Adipocyte (in vitro differentiated cells): Measurements from ENCODE around the gene SHC2.

Experiments used
- DNase-seq: peaks from one replicate; pipeline ENCODE4 v3.0.0-alpha.2; 2015; ENCODE audit warnings: low read depth
- H3K27me3 ChIP-seq: replicated peaks from 2 replicates; pipeline ENCODE4 v1.7.0; 2013; ENCODE audit warnings: mild to moderate bottlenecking, low read length, moderate library complexity; ENCODE audit not compliant: control insufficient read depth, insufficient read depth
- H3K36me3 ChIP-seq: 2 replicates; pipeline ENCODE4 v1.7.0; 2013; ENCODE audit warnings: low read length, mild to moderate bottlenecking, moderate library complexity; ENCODE audit not compliant: control insufficient read depth, insufficient read depth, severe bottlenecking
- H3K4me1 ChIP-seq: 2 replicates; pipeline ENCODE4 v1.7.0; 2013; ENCODE audit warnings: mild to moderate bottlenecking, low read length, moderate library complexity; ENCODE audit not compliant: control insufficient read depth, insufficient read depth
- H3K4me3 ChIP-seq: 2 replicates; pipeline ENCODE4 v1.7.0; 2013; ENCODE audit warnings: mild to moderate bottlenecking, low read length, moderate library complexity
- H3K9ac ChIP-seq: 2 replicates; pipeline ENCODE4 v1.7.0; 2013; ENCODE audit warnings: mild to moderate bottlenecking, low read length, moderate library complexity
- H3K9me3 ChIP-seq: 2 replicates; pipeline ENCODE4 v1.7.0; 2013; ENCODE audit warnings: mild to moderate bottlenecking, low read length, moderate library complexity; ENCODE audit not compliant: control insufficient read depth

SHC2 gene

GRCh38 chr19:478236-478903, 17.5 kb upstream of the SHC2 start:
- no peak overlapping the region for H3K9ac ChIP-seq
- no peak overlapping the region for H3K4me3 ChIP-seq

DNA sequence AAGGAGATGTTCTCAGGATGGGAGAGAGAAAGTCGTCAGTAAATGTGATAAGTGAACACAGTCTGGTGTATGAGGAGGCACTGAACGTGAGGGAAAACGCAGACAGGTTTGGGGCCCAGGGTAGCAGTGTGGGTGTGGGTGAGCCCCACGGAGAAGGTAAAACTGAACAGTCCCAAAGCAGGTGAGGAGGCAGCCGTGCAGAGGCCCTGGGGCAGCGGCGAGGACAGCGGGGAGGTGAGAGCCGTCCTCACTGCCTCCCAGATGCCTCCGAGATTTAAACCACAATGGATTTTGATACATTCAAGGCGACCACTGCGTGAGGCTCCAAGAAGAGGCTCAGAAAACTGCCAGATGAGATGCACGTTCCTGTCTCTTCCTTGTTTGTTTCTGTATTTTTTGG, 14.5 kb upstream of the SHC2 start:
- Histone ChIP-seq H3K9ac (no peak overlapping the region), H3K4me1 (no peaks in the 10 kb centered on the region), H3K27me3 (peaks cover 23% of the 10 kb centered on the region), H3K36me3 (no peaks in the 10 kb centered on the region), H3K9me3 (no peaks in the 10 kb centered on the region), H3K4me3 (no peak overlapping the region)
- no peak for DNase-seq

More at GRCh38 chr19:478236-478903, 17.5 kb upstream of the SHC2 start:
- no peak for DNase-seq
- Histone ChIP-seq H3K9me3 (no peaks in the 10 kb centered on the region), H3K4me1 (no peaks in the 10 kb centered on the region), H3K36me3 (no peaks in the 10 kb centered on the region), H3K27me3 (peaks cover 23% of the 10 kb centered on the region)

DNA sequence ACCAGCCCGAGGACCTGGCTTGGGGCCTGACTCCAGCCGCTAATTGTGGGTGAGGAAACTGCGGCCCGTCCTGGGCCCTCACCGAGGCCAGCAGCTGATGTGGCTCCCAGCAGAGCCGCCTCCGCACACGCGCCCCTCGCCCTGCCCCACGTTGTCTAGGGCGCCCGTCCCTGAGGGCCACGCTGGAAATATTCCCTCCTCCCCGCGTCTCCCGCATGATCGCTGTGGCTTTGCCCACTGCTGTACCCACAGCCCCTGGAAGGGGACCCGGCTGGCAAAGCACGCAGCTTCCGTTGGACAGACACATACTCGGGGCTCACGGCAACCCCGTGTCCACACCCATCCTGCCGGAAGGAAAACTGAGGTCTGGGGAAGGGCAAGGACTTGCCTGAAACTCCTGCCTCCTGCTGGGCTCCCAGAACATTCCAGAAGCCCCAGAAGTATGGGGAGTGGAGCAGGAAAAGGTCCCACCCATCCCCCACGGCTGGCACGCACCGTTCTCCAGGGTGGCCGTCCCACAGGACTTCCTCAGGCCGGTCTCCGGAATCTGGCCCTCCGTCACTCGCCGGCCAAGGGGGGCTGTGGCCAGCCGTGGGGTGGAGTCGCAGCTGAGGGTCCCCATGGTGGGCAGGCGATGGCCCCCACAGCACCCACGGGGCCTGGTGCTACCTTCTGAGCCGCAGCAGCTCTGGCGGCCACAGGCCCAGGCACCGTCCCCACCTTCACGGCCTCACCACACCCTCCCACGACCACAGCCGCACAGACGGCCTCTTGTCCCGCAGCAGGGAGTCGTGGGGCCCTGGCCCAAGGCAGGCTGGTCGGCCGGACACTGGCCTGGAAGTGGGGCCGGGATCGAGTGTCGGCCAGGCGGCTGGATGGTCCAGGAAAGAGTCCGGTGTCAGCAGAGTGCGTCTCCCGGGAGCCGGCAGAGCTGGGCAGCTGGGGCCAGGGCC, 13.6 kb upstream of the SHC2 start:
- H3K27me3 ChIP-seq, result peaks cover 23% of the 10 kb centered on the region
- H3K4me1 ChIP-seq, result no peaks in the 10 kb centered on the region
- no peak overlapping the region for H3K4me3 ChIP-seq
- DNase-seq, result no peak
- no peaks in the 10 kb centered on the region for H3K9me3 ChIP-seq
- no peaks in the 10 kb centered on the region for H3K36me3 ChIP-seq
- H3K9ac ChIP-seq, result no peak overlapping the region

DNA sequence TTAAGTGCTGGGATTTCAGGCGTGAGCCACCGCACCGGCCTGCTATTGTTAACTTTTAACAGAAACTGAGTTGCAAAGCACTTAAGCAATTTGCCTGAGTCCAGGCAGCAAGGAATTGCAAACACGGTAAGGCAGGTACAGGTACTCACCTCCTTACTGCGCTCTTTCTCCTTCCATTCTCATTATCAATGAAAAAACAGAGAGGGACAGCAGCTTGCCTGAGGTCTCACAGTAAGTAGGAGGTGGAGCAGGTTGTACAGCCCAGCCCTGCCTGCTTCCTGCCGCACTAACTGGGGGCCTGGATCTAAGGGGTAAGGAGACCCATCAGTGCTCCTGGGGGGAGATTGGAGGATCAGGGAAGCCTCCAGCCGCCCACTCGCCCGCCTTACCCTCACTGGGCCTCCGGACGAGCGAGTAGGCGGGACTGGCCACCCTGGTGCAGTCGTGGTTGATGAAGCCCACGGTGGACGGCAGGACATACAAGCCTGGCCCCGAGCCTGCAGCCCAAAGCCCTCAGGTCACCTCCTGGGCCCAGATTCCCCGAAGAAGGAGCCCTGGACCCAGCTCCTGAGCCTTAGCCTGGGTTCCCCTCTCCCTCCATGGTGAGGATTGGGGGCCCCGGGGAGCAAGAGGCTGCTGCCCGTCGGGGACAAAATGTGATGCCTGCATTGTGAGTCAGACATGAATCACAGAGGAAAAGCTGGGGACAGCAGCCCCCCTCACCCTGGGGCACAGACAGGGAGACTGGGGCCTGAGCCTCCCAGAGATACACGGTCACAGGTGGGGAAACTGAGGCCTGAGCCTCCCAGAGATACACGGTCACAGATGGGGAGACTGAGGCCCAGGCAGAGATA, 11.4 kb upstream of the SHC2 start:
- H3K9ac ChIP-seq, result no peak overlapping the region
- no peaks in the 10 kb centered on the region for H3K9me3 ChIP-seq
- no peak for DNase-seq
- H3K4me1 ChIP-seq, result no peaks in the 10 kb centered on the region
- H3K4me3 ChIP-seq, result no peak overlapping the region
- H3K27me3 ChIP-seq, result peaks cover 11% of the 10 kb centered on the region
- no peaks in the 10 kb centered on the region for H3K36me3 ChIP-seq

DNA sequence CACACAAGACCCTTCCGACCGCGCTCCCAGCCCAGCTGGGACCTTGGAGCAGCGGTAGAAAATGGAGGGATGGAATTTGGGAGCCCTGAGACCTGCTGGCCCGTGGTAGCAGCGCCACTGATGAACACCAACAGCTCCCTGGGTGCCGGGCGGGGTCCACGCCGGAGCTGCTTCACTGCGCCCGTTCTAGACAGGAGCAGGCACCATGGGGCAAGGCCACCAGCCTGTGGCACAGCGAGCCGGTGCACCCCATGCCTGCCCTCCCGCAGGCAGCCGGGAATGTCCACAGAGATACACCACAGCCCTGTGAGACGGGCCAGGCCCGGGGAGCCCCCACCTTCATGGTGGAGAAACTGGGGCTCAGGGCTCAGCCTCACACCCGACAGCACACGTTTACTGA, 9.9 kb upstream of the SHC2 start:
- no peak for DNase-seq
- H3K4me1 ChIP-seq, result no peaks in the 10 kb centered on the region

GRCh38 chr19:469833-470232, 9.0 kb upstream of the SHC2 start:
- H3K4me3 ChIP-seq, result no peak overlapping the region
- H3K4me1 ChIP-seq, result no peaks in the 10 kb centered on the region
- no peak overlapping the region for H3K9ac ChIP-seq
- DNase-seq, result no peak
- H3K36me3 ChIP-seq, result no peaks in the 10 kb centered on the region
- no peaks in the 10 kb centered on the region for H3K9me3 ChIP-seq
- H3K27me3 ChIP-seq, result peaks cover 5% of the 10 kb centered on the region

More for the DNA sequence above, 9.9 kb upstream of the SHC2 start:
- H3K27me3 ChIP-seq, result peaks cover 11% of the 10 kb centered on the region
- H3K9me3 ChIP-seq, result no peaks in the 10 kb centered on the region
- no peaks in the 10 kb centered on the region for H3K36me3 ChIP-seq
- no peak overlapping the region for H3K4me3 ChIP-seq
- no peak overlapping the region for H3K9ac ChIP-seq

GRCh38 chr19:468587-469256, 7.9 kb upstream of the SHC2 start:
- H3K9me3 ChIP-seq, result no peaks in the 10 kb centered on the region
- DNase-seq, result no peak

GRCh38 chr19:467554-467953, 6.7 kb upstream of the SHC2 start:
- H3K27me3 ChIP-seq, result peaks cover under 1% of the 10 kb centered on the region
- no peaks in the 10 kb centered on the region for H3K4me1 ChIP-seq
- H3K4me3 ChIP-seq, result no peak overlapping the region
- no peak for DNase-seq
- H3K9ac ChIP-seq, result no peak overlapping the region
- H3K36me3 ChIP-seq, result no peaks in the 10 kb centered on the region
- no peaks in the 10 kb centered on the region for H3K9me3 ChIP-seq

More at GRCh38 chr19:468587-469256, 7.9 kb upstream of the SHC2 start:
- Histone ChIP-seq H3K4me1 (no peaks in the 10 kb centered on the region), H3K9ac (no peak overlapping the region), H3K36me3 (no peaks in the 10 kb centered on the region), H3K4me3 (no peak overlapping the region), H3K27me3 (no peaks in the 10 kb centered on the region)

DNA sequence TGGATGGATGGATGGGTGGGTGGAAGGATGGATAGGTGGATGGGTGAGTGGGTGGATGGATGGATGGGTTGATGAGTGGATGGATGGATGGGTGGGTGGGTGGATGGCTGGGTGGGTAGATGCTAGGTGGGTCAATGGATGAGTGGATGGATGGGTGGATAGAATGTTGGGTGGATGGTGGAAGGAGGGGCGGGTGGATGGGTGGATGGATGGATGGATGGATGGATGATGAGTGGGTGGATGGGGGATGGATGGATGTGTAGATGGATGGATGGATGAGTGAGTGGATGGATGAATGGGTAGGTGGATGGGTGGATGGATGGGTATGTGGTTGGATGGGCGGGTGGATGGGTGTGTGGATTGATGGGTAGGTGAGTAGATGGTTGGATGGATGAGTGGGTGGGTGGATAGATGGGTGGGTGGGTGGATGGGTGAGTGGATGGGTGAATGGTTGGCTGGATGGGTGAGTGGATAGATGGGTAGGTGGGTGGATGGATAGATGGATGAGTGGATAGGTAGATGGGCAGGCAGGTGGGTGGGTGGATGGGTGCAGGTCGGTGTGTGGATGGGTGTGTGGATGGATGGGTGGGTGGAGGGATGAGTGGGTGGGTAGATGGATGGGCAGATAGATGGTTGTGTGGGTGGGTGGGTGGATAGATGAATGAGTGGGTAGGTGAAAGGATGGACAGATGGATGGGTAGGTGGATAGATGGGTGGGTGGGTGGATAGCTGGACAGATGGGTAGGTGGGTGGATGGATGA, 4.4 kb upstream of the SHC2 start:
- Histone ChIP-seq H3K4me1 (no peaks in the 10 kb centered on the region), H3K9ac (no peak overlapping the region), H3K9me3 (no peaks in the 10 kb centered on the region)

GRCh38 chr19:464208-464545, 3.3 kb upstream of the SHC2 start:
- H3K4me1 ChIP-seq, result no peaks in the 10 kb centered on the region
- peaks cover 7% of the 10 kb centered on the region for H3K27me3 ChIP-seq
- H3K9me3 ChIP-seq, result no peaks in the 10 kb centered on the region
- no peaks in the 10 kb centered on the region for H3K36me3 ChIP-seq
- no peak overlapping the region for H3K4me3 ChIP-seq
- DNase-seq, result no peak
- H3K9ac ChIP-seq, result no peak overlapping the region

More for the DNA sequence above, 4.4 kb upstream of the SHC2 start:
- H3K4me3 ChIP-seq, result no peak overlapping the region
- peaks cover 7% of the 10 kb centered on the region for H3K27me3 ChIP-seq
- no peaks in the 10 kb centered on the region for H3K36me3 ChIP-seq
- DNase-seq, result no peak
